Amniotic stem cell (primary cell): ENCODE data around the gene SOWAHA.

Experiments used
- DNase-seq: peaks from one replicate; lab custom pipeline; 2025; lab: John Stamatoyannopoulos, UW

Gene SOWAHA

GRCh38 chr5:132812781-132813598 is at the start of gene SOWAHA:
Gene SOWAHA, plus strand, starts transcription at chr5:132813302. Its CDS starts 320 bp downstream, at chr5:132813622.
- DNase-seq = no peak

- no peak for DNase-seq
Observed at GRCh38 chr5:132764051-132764450, 49.1 kb upstream of the SOWAHA start.

GRCh38 chr5:132764671-132765238 is 48.3 kb upstream of the SOWAHA start:
- DNase-seq = no peak

GRCh38 chr5:132765311-132766019 is 47.6 kb upstream of the SOWAHA start:
- no peak for DNase-seq

- no peak for DNase-seq
Observed at GRCh38 chr5:132766020-132766805, 46.9 kb upstream of the SOWAHA start.

- DNase-seq = no peak
Observed at GRCh38 chr5:132766806-132767055, 46.4 kb upstream of the SOWAHA start.

- DNase-seq = no peak
Observed at GRCh38 chr5:132767150-132767549, 46.0 kb upstream of the SOWAHA start.

GRCh38 chr5:132768485-132768868 is 44.6 kb upstream of the SOWAHA start:
- DNase-seq = no peak

GRCh38 chr5:132770476-132771159 is 42.5 kb upstream of the SOWAHA start:
- DNase-seq = no peak

GRCh38 chr5:132771503-132771998 is 41.6 kb upstream of the SOWAHA start:
- DNase-seq = no peak

GRCh38 chr5:132772291-132773070 is 40.6 kb upstream of the SOWAHA start:
- DNase-seq = no peak

GRCh38 chr5:132773114-132773513 is 40.0 kb upstream of the SOWAHA start:
- DNase-seq = no peak

GRCh38 chr5:132773601-132774355 is 39.3 kb upstream of the SOWAHA start:
- no peak for DNase-seq

GRCh38 chr5:132774406-132774805 is 38.7 kb upstream of the SOWAHA start:
- DNase-seq = no peak

GRCh38 chr5:132774896-132775295 is 38.2 kb upstream of the SOWAHA start:
- no peak for DNase-seq

- DNase-seq = no peak
Observed at GRCh38 chr5:132775476-132775961, 37.6 kb upstream of the SOWAHA start.

- DNase-seq = no peak
Observed at GRCh38 chr5:132776131-132776937, 36.8 kb upstream of the SOWAHA start.

- DNase-seq = no peak
Observed at GRCh38 chr5:132776938-132777208, 36.2 kb upstream of the SOWAHA start.
